H1 (cell line): ENCODE data around the gene GNB1. TPM values are rescaled to one million over a fixed set of nuclear protein-coding genes. Genes with fewer than 3 reads are reported as not detected.

Experiments
- TAF1 ChIP-seq: IDR thresholded peaks from 2 replicates; pipeline ENCODE4 v1.6.1; 2011; ENCODE audit warnings: mild to moderate bottlenecking, low read depth, low read length
- polyA plus RNA-seq, 7 experiments: library from polyadenylated mRNA; depleted of rRNA in 3 of 7; stranded (reverse) in 5 of 7; unstranded in 2 of 7; fragments of >200 nt in 5 of 7; fragments of 200-250 nt in 2 of 7; gene quantifications; 1 replicate in 5 of 7; 2 replicates in 1 of 7; 4 replicates in 1 of 7; pipeline versions ENCODE4 v1.2.1 to v1.2.3, GENCODE V29; 2011 to 2013; ENCODE audit warnings: missing spikeins in 2 of 7, mixed read lengths in 2 of 7
- total RNA-seq: library from RNA; stranded (reverse); fragmentation: NEBNext Ultra II Directional; extraction: Animal tissue kit (Norgen Biotek cat#: 25700); gene quantifications from 2 replicates; pipeline ENCODE4 v1.2.1, GENCODE V29; 2021

The GNB1 gene
- total and polyA plus RNA-seq, 2 of the 8 experiments (the other 6 are each of a cell fraction or from before 2014, with no cell fraction given) = 343 to 382 TPM

DNA sequence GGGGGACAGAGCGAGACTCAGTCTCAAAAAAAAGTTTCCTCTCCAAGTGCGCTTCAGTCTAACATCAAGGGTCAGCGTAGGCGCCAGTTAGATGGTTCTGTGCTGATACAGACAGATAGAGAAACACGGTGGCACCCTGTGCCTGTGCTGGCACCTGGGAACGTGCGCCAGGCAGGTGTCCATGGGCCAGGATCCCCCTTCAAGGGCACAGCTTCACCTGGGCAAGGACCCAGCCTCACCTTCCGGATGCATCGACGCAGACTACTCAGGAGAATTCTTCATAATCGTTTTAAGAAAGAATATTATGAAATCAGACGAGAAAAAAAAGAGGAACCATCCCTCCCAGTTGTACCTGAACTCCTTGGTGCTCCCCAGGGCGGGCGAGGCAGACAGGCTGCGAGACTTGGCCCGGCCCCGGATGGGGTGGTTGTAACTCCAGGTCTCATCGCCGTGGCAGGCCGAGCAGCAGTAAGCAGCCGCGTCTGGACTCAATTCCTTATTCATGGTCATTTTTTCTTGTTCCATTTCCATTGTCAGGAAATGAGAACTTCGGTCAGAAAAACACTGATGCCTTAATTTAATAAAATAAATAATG, 125.9 kb downstream of the GNB1 start (continued):
- TF ChIP-seq TAF1 = no peak
